Raji (cell line): ENCODE results near the gene KCNQ1.

Source experiments
- POLR2A ChIP-seq: IDR thresholded peaks from 2 replicates; pipeline ENCODE4 v1.6.1; 2011; ENCODE audit warnings: low read depth, low read length, control low read depth; ENCODE audit not compliant: insufficient read depth

KCNQ1 gene

DNA sequence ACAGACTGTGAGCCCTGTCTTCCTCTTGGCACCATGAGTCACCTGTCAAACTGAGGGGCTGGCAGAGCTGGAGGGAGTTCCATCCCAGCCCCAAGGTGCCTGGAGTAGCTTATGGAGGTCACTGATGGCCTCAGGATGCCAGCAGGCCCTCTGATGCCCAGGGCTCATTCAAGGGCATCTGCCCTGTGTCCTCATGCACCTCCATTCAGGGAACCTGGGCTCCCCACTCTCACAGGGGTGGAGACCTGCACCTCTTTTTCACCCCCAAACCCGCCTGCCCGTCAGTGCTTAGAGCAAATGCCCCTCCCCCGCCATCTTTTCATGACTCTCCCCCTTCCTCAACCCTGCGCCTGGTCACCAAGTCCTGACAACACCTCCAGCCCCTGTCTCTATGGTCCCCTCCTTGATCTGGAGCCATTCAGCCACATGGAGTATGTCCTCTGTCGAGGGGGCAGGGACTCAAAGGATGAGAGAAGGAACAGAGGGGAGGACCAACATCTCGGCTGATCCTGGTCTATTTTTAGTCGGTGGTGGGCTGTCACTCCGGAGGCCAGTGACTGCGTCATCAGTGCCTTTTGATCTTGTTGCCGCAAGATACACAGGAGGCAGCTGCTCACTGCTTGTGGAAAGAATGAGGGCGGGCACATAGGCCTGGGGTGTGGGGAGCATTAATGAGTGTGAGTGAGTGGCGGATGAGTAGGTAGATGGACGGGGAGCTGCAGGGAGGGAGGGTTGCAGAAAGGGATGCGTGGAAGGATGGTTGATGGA, 368.5 kb downstream of the KCNQ1 start:
- TF ChIP-seq POLR2A = no peak

DNA sequence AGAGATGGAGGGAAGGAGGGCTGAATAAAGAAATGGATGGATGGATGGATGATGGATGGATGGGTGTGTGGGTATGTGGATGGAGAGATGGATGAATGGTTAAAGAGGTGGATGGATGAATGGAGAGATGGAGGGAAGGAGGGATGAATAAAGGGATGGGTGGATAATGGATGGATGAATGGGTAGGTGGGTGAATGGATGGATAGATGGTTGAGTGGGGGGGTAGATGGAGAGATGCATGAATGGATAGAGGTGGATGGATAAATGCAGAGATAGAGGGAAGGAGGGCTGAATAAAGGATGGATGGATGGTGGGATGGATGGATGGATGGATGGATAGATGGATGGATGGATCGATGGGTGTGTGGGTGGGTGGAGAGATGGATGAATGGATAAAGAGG, 369.2 kb downstream of the KCNQ1 start:
- TF ChIP-seq POLR2A = no peak

GRCh38 chr11:2814751-2815150, 369.9 kb downstream of the KCNQ1 start:
- no peak for TF ChIP-seq POLR2A

- no peak for TF ChIP-seq POLR2A
Observed at GRCh38 chr11:2815762-2816496, 371.1 kb downstream of the KCNQ1 start.

DNA sequence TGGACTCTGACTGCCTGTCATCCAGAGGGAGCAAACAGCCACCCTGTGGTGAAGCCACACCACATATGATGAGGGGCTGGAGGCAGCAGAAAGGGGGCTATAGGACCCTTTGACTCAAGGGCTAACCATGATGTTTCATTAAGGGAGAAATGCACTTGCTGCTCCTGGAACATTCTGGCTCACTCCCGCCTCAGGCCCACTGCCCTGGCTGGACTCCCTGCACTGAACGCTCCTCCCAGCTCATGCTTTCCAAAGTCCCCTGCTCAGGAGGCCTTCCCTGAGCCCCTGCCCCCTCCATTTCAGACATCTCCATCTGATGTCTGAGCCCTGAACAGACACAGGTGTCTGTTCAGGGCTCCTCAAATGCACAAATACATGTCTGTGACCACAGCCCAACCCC, 371.7 kb downstream of the KCNQ1 start:
- TF ChIP-seq POLR2A = no peak

DNA sequence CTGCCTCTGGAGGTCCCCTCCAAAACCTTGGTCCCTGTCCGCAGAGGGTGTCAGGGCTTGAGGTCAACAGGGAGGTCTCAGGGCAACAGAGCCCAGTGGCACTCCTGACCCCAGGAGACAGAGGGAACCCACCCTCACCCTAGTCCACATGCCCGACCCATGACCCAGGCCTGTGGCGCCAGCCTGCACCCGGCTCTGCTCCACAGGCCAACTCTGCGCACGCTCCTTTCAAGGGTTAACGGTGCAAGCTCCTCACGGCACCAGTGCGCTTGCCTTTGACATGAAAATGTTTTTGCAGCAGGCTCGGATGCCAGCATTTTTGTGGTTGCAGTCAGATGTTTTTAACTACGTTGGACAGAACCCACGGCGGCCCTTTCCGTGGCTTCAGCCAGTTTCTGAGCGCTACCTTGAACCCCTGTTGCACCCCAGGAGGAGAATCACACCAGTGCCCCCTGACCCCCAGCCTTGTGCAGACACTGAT, 372.2 kb downstream of the KCNQ1 start:
- no peak for TF ChIP-seq POLR2A

GRCh38 chr11:2817431-2817830, 372.6 kb downstream of the KCNQ1 start:
- TF ChIP-seq POLR2A = no peak

DNA sequence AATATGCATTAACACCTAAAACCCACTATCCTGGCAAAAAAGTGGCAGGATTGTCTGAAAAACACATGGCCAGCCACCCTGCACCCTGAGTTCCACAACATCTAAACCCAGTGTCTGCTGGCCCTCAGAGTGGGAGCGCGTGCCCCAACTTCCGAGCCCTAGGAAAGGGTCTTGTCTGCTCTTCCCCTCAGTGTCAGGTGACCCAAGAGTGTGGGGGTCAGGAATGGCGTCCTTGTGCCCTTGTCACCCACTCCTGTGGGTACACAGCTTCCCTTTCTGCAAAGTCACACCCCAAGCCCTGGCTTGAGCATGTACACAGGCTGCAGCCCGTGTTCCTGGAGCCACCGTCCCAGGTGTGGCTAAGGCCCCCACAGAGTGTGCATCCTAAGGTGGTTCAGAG, 373.2 kb downstream of the KCNQ1 start:
- TF ChIP-seq POLR2A = no peak

GRCh38 chr11:2818503-2818902, 373.7 kb downstream of the KCNQ1 start:
- no peak for TF ChIP-seq POLR2A

DNA sequence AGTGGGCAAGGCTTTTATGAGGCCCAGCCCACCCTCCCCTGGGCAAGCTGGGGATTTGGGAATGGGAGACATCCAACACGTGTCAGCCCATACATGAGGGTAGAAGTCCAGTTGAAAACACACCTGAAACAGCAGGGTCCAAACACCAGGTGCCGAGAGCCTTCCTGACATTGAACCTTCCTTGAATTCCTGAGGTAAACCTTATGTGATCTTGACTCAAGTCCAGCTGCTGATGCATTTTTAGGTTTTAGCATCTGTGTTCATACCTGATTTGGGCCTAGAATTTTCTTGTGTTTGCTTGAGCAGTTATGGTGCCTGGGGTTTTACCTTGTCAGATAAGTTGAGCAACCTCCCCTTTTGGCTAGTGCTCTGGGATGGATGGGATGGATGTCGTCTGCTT, 374.5 kb downstream of the KCNQ1 start:
- no peak for TF ChIP-seq POLR2A

DNA sequence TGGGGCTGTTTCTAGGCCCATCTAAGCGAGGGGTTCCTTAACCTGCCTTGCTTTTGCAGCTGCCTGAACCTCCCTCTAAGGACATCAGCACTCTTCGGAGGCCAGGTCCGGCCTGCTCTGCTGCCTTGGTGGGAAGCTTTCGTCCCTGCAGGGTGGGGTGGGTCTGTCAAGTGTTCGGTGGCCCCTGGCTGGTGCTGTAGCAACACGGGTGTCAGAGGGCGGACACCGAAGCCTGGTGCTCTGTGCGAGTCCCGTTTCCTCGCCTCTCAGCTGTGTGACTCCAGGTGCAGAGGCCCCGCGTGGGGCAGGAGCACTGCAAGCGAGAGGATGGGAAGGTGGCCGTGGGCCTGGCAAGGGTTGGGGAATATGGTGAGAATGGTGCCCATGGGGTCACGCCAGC, 376.2 kb downstream of the KCNQ1 start:
- no peak for TF ChIP-seq POLR2A

- no peak for TF ChIP-seq POLR2A
Observed at GRCh38 chr11:2821891-2822290, 377.1 kb downstream of the KCNQ1 start.

DNA sequence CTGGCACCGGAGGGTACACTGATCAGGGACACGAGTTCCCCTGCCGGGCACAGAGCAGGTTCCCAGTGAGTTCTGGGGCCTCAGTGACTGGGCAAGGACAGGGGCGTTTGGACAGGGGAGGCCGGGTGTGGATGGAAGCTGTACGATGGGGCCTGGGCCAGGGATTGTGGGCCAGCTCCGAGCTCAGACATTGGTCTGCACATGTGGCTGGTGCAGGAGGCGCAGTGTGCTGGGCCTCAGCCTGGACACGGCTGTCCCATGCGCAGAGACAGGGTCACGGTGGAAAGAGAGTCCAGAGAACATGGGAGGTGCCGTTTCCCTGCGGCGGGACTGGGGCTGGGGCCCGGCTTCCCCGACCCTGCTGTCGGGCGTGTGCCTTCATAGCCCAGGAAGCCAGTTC, 380.0 kb downstream of the KCNQ1 start:
- TF ChIP-seq POLR2A = no peak

DNA sequence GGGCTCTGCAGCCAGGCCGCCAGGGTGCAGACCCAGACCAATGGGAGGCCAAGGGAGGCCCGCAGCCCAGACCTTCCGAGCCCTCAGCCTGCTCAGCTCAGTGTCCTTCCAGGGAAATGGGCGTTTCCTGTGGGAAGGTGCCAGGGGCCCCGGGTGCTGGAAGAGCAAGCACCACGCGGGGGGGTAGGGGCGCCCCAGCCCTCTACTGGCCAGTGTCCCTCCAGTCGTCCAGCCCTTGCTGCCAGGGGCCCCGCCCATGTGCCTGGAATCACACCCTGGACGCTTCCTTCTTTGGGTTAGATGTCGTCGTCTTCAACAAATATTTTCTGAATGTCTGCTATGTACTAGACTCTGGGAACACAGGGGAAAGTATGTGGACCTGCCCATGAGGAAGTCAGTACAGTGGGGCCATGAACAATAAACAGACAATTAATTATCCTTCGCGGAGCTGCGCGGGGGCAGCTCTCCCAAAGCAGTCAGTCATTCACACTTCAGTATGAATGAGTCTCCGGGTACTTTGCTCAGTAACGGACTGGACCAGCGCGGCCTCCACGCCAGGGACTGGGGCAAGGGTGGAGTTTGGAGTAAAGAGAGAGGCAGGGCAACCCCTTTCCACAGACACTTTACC, 380.6 kb downstream of the KCNQ1 start:
- TF ChIP-seq POLR2A = no peak

DNA sequence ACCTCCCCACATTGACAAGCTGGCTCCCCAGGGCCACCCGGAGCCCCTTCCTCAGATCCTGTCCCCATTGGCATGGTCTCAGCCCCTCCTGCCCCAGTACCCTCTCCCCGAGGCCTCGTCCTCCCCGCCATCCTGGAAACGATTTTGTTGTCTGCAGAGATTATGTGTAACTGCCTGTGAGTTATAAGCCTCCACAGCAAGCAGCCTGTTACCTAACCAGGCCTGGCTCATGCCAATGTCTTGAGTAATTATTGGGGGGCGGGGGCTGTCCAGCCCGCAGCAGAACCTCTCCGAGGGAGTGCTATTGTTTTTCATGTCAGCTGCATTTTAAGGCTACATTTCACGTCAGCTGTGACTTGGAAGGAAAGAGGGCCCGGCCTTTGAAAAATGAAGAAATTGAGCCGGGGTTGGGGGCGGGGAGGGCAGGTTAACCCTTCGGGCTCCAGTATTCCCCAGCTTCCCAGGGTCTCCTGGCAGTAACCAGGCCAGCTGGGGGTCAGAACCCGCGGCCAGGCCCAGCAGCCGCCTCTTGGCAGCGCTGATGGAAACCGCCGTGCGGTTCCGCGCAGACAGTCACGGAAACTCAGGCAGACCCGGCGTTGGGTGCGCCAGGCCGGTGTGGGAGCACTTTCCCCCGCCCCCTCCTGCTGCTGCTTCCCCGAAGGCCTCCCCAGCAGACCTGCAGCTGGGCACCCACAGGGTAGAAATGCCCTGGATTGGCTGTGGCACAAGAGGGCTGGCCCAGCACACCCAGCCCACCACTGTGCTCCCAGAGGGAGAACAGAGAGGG, 381.3 kb downstream of the KCNQ1 start:
- no peak for TF ChIP-seq POLR2A
